NCI-H1417 (cell line): ENCODE measurements around the gene USP17L25.
"Not testable (repeated sequence)": the region's sequence is repeated elsewhere in the genome, so short reads cannot be mapped to it uniquely, and the experiment has no call there.

Experiments
- DNase-seq, 3 experiments: peaks; one replicate each; lab custom pipeline; 2025; lab: John Stamatoyannopoulos, UW

USP17L25 gene, protein sequence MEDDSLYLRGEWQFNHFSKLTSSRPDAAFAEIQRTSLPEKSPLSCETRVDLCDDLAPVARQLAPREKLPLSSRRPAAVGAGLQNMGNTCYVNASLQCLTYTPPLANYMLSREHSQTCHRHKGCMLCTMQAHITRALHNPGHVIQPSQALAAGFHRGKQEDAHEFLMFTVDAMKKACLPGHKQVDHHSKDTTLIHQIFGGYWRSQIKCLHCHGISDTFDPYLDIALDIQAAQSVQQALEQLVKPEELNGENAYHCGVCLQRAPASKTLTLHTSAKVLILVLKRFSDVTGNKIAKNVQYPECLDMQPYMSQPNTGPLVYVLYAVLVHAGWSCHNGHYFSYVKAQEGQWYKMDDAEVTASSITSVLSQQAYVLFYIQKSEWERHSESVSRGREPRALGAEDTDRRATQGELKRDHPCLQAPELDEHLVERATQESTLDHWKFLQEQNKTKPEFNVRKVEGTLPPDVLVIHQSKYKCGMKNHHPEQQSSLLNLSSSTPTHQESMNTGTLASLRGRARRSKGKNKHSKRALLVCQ

DNA sequence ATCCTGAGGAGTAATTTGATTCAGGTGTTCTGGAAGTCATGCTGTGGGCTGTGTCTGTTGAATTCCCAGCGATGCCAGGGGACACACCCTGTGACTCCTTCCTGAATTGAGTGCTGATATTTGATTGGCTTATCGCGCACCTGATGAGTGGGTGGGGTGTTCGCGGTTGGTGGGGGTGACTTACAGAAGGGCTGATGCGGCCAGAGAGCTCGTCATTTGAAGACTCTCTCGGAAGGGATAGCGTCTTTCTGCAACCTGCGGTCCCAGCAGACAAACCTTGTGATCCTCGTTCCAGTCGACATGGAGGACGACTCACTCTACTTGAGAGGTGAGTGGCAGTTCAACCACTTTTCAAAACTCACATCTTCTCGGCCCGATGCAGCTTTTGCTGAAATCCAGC, at the start of gene USP17L25:
USP17L25 (plus strand) TSS at position 301 of the 400 bp plus-strand sequence; CDS start at position 301, 0 bp downstream.
- DNase-seq, result not testable (repeated sequence)

DNA sequence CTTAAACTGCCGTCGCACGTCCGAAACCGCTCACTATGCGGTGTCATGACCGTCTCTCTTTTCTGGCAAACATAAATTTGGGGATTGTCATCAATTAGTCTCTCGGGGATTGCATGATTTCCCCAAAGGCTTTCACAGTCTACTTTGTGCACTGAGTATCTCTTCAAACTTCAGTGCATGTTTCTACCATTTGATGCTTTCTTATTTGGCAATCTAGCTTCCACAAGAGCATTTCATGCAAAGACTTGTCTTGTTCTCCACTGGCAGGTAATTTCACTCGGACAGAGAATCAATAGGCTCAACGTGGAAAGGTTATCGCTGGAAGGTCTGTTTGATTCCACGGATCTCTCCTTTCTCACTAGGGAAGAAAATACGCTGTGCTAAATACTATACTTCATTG, 5.5 kb upstream of the USP17L25 start:
- not testable (repeated sequence) for DNase-seq

DNA sequence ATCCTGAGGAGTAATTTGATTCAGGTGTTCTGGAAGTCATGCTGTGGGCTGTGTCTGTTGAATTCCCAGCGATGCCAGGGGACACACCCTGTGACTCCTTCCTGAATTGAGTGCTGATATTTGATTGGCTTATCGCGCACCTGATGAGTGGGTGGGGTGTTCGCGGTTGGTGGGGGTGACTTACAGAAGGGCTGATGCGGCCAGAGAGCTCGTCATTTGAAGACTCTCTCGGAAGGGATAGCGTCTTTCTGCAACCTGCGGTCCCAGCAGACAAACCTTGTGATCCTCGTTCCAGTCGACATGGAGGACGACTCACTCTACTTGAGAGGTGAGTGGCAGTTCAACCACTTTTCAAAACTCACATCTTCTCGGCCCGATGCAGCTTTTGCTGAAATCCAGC, 4.8 kb upstream of the USP17L25 start, which contains the start of gene USP17L24:
USP17L24 (plus strand) TSS at position 301 of the 400 bp plus-strand sequence; CDS start at position 301, 0 bp downstream.
- not testable (repeated sequence) for DNase-seq

DNA sequence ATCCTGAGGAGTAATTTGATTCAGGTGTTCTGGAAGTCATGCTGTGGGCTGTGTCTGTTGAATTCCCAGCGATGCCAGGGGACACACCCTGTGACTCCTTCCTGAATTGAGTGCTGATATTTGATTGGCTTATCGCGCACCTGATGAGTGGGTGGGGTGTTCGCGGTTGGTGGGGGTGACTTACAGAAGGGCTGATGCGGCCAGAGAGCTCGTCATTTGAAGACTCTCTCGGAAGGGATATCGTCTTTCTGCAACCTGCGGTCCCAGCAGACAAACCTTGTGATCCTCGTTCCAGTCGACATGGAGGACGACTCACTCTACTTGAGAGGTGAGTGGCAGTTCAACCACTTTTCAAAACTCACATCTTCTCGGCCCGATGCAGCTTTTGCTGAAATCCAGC, 4.6 kb downstream of the USP17L25 start, which contains the start of gene USP17L26:
USP17L26 (plus strand) TSS at position 301 of the 400 bp plus-strand sequence; CDS start at position 301, 0 bp downstream.
- DNase-seq, result not testable (repeated sequence)

DNA sequence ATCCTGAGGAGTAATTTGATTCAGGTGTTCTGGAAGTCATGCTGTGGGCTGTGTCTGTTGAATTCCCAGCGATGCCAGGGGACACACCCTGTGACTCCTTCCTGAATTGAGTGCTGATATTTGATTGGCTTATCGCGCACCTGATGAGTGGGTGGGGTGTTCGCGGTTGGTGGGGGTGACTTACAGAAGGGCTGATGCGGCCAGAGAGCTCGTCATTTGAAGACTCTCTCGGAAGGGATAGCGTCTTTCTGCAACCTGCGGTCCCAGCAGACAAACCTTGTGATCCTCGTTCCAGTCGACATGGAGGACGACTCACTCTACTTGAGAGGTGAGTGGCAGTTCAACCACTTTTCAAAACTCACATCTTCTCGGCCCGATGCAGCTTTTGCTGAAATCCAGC, 9.4 kb downstream of the USP17L25 start, which contains the start of gene USP17L5:
USP17L5 (plus strand) TSS at position 301 of the 400 bp plus-strand sequence; CDS start at position 301, 0 bp downstream.
- not testable (repeated sequence) for DNase-seq

DNA sequence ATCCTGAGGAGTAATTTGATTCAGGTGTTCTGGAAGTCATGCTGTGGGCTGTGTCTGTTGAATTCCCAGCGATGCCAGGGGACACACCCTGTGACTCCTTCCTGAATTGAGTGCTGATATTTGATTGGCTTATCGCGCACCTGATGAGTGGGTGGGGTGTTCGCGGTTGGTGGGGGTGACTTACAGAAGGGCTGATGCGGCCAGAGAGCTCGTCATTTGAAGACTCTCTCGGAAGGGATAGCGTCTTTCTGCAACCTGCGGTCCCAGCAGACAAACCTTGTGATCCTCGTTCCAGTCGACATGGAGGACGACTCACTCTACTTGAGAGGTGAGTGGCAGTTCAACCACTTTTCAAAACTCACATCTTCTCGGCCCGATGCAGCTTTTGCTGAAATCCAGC, 14.1 kb downstream of the USP17L25 start, which contains the start of gene USP17L27:
USP17L27 (plus strand) TSS at position 301 of the 400 bp plus-strand sequence; CDS start at position 301, 0 bp downstream.
- not testable (repeated sequence) for DNase-seq

DNA sequence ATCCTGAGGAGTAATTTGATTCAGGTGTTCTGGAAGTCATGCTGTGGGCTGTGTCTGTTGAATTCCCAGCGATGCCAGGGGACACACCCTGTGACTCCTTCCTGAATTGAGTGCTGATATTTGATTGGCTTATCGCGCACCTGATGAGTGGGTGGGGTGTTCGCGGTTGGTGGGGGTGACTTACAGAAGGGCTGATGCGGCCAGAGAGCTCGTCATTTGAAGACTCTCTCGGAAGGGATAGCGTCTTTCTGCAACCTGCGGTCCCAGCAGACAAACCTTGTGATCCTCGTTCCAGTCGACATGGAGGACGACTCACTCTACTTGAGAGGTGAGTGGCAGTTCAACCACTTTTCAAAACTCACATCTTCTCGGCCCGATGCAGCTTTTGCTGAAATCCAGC, 18.9 kb downstream of the USP17L25 start, which contains the start of gene USP17L28:
USP17L28 (plus strand) TSS at position 301 of the 400 bp plus-strand sequence; CDS start at position 301, 0 bp downstream.
- DNase-seq, result not testable (repeated sequence)

DNA sequence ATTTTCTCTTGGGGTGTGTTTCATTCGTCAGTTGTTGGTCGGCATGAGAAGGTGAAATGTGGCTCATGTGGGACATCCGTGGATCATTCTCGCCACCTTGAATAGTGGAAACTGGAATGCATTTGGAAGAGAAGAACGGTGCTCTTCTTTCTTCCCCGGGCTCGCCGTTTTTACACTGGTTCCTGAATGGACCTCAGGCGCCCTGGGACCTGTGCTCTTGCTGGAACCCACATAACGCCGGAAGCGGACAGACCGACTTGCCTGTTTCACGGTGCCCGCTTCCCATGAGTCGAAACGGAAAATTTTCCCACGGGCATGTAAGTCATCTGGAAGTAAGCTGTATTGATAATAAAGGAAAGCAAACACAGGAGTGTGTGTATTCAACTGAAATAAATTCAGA, 21.2 kb downstream of the USP17L25 start:
- not testable (repeated sequence) for DNase-seq

DNA sequence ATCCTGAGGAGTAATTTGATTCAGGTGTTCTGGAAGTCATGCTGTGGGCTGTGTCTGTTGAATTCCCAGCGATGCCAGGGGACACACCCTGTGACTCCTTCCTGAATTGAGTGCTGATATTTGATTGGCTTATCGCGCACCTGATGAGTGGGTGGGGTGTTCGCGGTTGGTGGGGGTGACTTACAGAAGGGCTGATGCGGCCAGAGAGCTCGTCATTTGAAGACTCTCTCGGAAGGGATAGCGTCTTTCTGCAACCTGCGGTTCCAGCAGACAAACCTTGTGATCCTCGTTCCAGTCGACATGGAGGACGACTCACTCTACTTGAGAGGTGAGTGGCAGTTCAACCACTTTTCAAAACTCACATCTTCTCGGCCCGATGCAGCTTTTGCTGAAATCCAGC, 23.6 kb downstream of the USP17L25 start, which contains the start of gene USP17L29:
USP17L29 (plus strand) TSS at position 301 of the 400 bp plus-strand sequence; CDS start at position 301, 0 bp downstream.
- DNase-seq, result not testable (repeated sequence)

DNA sequence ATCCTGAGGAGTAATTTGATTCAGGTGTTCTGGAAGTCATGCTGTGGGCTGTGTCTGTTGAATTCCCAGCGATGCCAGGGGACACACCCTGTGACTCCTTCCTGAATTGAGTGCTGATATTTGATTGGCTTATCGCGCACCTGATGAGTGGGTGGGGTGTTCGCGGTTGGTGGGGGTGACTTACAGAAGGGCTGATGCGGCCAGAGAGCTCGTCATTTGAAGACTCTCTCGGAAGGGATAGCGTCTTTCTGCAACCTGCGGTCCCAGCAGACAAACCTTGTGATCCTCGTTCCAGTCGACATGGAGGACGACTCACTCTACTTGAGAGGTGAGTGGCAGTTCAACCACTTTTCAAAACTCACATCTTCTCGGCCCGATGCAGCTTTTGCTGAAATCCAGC, 33.1 kb downstream of the USP17L25 start, which contains the start of gene USP17L30:
USP17L30 (plus strand) TSS at position 301 of the 400 bp plus-strand sequence; CDS start at position 301, 0 bp downstream.
- DNase-seq, result not testable (repeated sequence)

DNA sequence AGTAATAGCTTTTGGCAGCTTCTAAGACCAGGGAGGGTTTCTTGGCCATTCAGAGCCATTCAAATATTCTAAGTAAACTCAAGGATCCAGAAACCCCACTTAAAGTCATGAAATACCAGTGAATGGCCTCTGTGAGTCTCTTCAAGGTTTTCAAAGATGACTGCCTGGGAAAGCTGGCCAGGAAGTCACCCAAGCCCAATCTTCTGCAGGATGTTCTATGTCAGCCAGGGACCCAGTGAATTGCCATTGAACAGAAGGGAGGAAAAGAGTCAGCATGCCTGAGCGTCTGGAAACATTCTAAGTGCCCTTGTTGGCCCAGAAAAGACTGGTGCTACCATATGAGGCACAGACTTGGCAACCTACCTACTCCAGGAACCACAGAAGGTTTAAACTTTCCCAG, 50.2 kb downstream of the USP17L25 start:
- DNase-seq, result not testable (repeated sequence)
